Tibial artery (tissue), 4 donors: ENCODE results near the gene CEP104.
"Not testable (repeated sequence)": the region's sequence is repeated elsewhere in the genome, so short reads cannot be mapped to it uniquely, and the experiment has no call there.

Experiments
- DNase-seq, 2 donors: peaks; one replicate each; pipeline ENCODE4 v3.0.0-alpha.2; 2019
- H3K27ac ChIP-seq, 2 donors: fragments of 200-600 bp; sonication (generic) in 1 of 2; 1 replicate in 1 of 2; 2 replicates in 1 of 2; pipeline ENCODE4 v1.5.1; 2018 to 2019; ENCODE audit warnings: mild to moderate bottlenecking in 1 of 2
- H3K27me3 ChIP-seq, 2 donors: fragments of 200-600 bp; sonication (generic) in 1 of 2; one replicate each; pipeline versions ENCODE4 v1.5.1 to v1.6.0; 2016 to 2019
- H3K36me3 ChIP-seq, 3 donors: fragments of 200-600 bp; sonication (generic) in 2 of 3; one replicate each; pipeline ENCODE4 v1.5.1; 2016 to 2019; ENCODE audit warnings: mild to moderate bottlenecking in 2 of 3
- H3K4me1 ChIP-seq, 4 donors: fragments of 200-600 bp; sonication (generic) in 2 of 4; 1 replicate in 3 of 4; 2 replicates in 1 of 4; pipeline ENCODE4 v1.5.1; 2016 to 2019
- H3K4me3 ChIP-seq, 2 donors: fragments of 200-600 bp; sonication (generic) in 1 of 2; 1 replicate in 1 of 2; 2 replicates in 1 of 2; pipeline ENCODE4 v1.5.1; 2018 to 2019; ENCODE audit warnings: mild to moderate bottlenecking in 2 of 2
- H3K9me3 ChIP-seq, 3 donors: fragments of 200-600 bp; sonication (generic) in 1 of 3; one replicate each; pipeline ENCODE4 v1.5.1; 2016 to 2019
- intact Hi-C: fragments of 100-400 bp; cut with DNase I; formaldehyde crosslinking; loops from one replicate; pipeline ENCODE4 v1.15.0; 2023; ENCODE audit warnings: low total_unique reads
- TF ChIP-seq, protein P1 (sequence below), 2 experiments: fragments of 200-600 bp in 1 of 2; fragments of 450-650 bp in 1 of 2; IDR thresholded peaks; one replicate each; pipeline ENCODE4 v1.5.1; 2017 to 2019; ENCODE audit warnings: antibody characterized with exemption in 2 of 2, mild to moderate bottlenecking in 1 of 2, moderate library complexity in 1 of 2

Gene CEP104

DNA sequence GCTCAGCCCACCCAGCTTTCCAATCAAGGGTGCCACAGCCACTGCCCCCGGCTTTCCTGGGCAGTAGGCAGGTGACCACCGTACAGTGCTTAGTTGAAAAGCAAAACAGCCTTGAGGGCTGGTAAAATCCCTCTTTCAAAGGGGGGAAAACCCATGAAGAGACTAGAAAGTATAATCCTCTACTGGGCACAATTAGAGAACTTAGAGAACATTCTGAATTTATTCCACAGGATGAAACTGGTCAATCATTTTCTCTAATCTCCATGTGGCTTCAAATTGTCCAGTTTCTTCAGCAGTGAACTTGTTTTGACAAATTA, 45.5 kb downstream of the CEP104 start:
- no peak overlapping the region for H3K27ac ChIP-seq
- DNase-seq, result no peak
- TF ChIP-seq, protein P1, sequence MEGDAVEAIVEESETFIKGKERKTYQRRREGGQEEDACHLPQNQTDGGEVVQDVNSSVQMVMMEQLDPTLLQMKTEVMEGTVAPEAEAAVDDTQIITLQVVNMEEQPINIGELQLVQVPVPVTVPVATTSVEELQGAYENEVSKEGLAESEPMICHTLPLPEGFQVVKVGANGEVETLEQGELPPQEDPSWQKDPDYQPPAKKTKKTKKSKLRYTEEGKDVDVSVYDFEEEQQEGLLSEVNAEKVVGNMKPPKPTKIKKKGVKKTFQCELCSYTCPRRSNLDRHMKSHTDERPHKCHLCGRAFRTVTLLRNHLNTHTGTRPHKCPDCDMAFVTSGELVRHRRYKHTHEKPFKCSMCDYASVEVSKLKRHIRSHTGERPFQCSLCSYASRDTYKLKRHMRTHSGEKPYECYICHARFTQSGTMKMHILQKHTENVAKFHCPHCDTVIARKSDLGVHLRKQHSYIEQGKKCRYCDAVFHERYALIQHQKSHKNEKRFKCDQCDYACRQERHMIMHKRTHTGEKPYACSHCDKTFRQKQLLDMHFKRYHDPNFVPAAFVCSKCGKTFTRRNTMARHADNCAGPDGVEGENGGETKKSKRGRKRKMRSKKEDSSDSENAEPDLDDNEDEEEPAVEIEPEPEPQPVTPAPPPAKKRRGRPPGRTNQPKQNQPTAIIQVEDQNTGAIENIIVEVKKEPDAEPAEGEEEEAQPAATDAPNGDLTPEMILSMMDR (IDR thresholded peaks at IDR 0.05), result no peak

GRCh38 chr1:3810149-3810761, 46.8 kb downstream of the CEP104 start:
- H3K4me1 ChIP-seq, H3K27ac ChIP-seq, H3K4me3 ChIP-seq, H3K9me3 ChIP-seq, H3K27me3 ChIP-seq, intact Hi-C loops: not testable (repeated sequence)
- H3K36me3 ChIP-seq, result peaks cover 14 to 19% (median 15%) of the 10 kb centered on the region in 3 donors
- DNase-seq, result peak in 1 of 2 donors; percentile 23

More for the DNA sequence above, 45.5 kb downstream of the CEP104 start:
- Histone ChIP-seq H3K27me3 (no peaks in the 10 kb centered on the region), H3K36me3 (peaks cover 24 to 32% (median 27%) of the 10 kb centered on the region in 3 donors), H3K4me3 (no peak overlapping the region), H3K4me1 (no peaks in the 10 kb centered on the region), H3K9me3 (no peaks in the 10 kb centered on the region)
- intact Hi-C loops, result no loop called here

- Histone ChIP-seq H3K36me3 (peaks cover 8 to 13% (median 9%) of the 10 kb centered on the region in 3 donors), H3K4me3 (no peak overlapping the region), H3K27ac (no peak overlapping the region), H3K27me3 (no peaks in the 10 kb centered on the region), H3K4me1 (no peaks in the 10 kb centered on the region), H3K9me3 (no peaks in the 10 kb centered on the region)
- intact Hi-C loops, result loop anchor here (10.0 kb wide), 1 partner anchor 65 kb away; no protein-coding TSS in a partner anchor
- peak in 1 of 2 donors; percentile 16 for DNase-seq
- TF ChIP-seq, protein P1 (IDR thresholded peaks at IDR 0.05), result no peak
Measured at GRCh38 chr1:3809680-3810079, 47.3 kb downstream of the CEP104 start.

GRCh38 chr1:3807769-3808168, 49.2 kb downstream of the CEP104 start:
- TF ChIP-seq, protein P1 (IDR thresholded peaks at IDR 0.05), result no peak
- H3K27me3 ChIP-seq, result peaks cover 0 to 4% of the 10 kb centered on the region in 2 donors
- DNase-seq, result no peak
- H3K9me3 ChIP-seq, result no peaks in the 10 kb centered on the region
- intact Hi-C loops, result loop anchor here (10.0 kb wide), 1 partner anchor 63 kb away; no protein-coding TSS in a partner anchor
- no peak overlapping the region for H3K4me3 ChIP-seq
- no peaks in the 10 kb centered on the region for H3K4me1 ChIP-seq
- H3K27ac ChIP-seq, result no peak overlapping the region
- H3K36me3 ChIP-seq, result no peaks in the 10 kb centered on the region

DNA sequence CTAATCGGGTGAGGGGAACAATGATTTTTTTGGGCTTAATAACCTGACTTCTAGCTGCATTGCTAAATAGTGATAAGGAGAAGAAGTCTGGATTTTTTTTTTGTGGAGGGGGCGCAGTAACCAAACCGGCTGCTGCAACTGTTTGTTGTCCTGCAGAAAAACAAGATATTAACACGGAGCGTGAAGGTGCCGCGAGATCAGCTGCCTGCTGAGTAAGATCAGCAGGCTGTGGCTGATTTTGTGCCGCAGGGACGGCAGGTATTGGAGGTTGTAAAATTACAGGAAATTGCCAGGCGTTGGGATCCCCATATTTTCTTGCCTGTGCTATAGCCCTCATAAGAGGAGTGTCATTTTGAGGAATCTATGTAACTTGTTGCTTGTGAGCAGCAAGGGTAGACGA, 52.0 kb downstream of the CEP104 start:
- TF ChIP-seq, protein P1 (IDR thresholded peaks at IDR 0.05), result no peak
- no peak for DNase-seq
- Histone ChIP-seq H3K27ac (no peak overlapping the region), H3K4me3 (no peak overlapping the region), H3K36me3 (no peaks in the 10 kb centered on the region), H3K27me3 (peaks cover 0 to 11% of the 10 kb centered on the region in 2 donors), H3K4me1 (peaks cover 0 to 4% (median 0%) of the 10 kb centered on the region in 4 donors), H3K9me3 (no peaks in the 10 kb centered on the region)
- intact Hi-C loops, result loop anchor here (10.0 kb wide), 1 partner anchor 60 kb away; no protein-coding TSS in a partner anchor

- intact Hi-C loops, result loop anchor here (10.0 kb wide), 1 partner anchor 60 kb away; no protein-coding TSS in a partner anchor
Measured at GRCh38 chr1:3804627-3804944, 52.4 kb downstream of the CEP104 start.

More at GRCh38 chr1:3804627-3804944, 52.4 kb downstream of the CEP104 start:
- not testable (repeated sequence) for H3K27ac ChIP-seq, DNase-seq, H3K4me1 ChIP-seq, H3K9me3 ChIP-seq, H3K36me3 ChIP-seq, H3K4me3 ChIP-seq
- H3K27me3 ChIP-seq, result peaks cover 0 to 11% of the 10 kb centered on the region in 2 donors
